ENCODE measurements around the gene TRMU.

TRMU gene

GRCh38 chr22:46338636-46339035 is 3.1 kb downstream of the TRMU start:
- DNase-seq, result no peak

GRCh38 chr22:46339956-46340355 is 4.4 kb downstream of the TRMU start:
- no peak for DNase-seq

- no peak for DNase-seq
Observed at GRCh38 chr22:46340676-46341075, 5.2 kb downstream of the TRMU start.

GRCh38 chr22:46346680-46347405 is 11.3 kb downstream of the TRMU start:
- no peak for DNase-seq

GRCh38 chr22:46347646-46348045 is 12.1 kb downstream of the TRMU start:
- DNase-seq, result no peak

GRCh38 chr22:46348099-46348695 is 12.7 kb downstream of the TRMU start:
- no peak for DNase-seq

GRCh38 chr22:46349238-46349637 is 13.7 kb downstream of the TRMU start:
- DNase-seq, result no peak

- no peak for DNase-seq
Observed at GRCh38 chr22:46349681-46350080, 14.2 kb downstream of the TRMU start.

GRCh38 chr22:46350121-46350520 is 14.6 kb downstream of the TRMU start:
- no peak for DNase-seq

- DNase-seq, result no peak
Observed at GRCh38 chr22:46350646-46351045, 15.1 kb downstream of the TRMU start.

- DNase-seq, result no peak
Observed at GRCh38 chr22:46351131-46351735, 15.7 kb downstream of the TRMU start.

GRCh38 chr22:46351767-46352166 is 16.3 kb downstream of the TRMU start:
- no peak for DNase-seq

- no peak for DNase-seq
Observed at GRCh38 chr22:46352276-46352675, 16.8 kb downstream of the TRMU start.

- no peak for DNase-seq
Observed at GRCh38 chr22:46352691-46353386, 17.3 kb downstream of the TRMU start.

- no peak for DNase-seq
Observed at GRCh38 chr22:46353483-46354105, 18.1 kb downstream of the TRMU start.

GRCh38 chr22:46354176-46354992 is 18.9 kb downstream of the TRMU start:
- DNase-seq, result no peak

- no peak for DNase-seq
Observed at GRCh38 chr22:46354993-46355305, 19.4 kb downstream of the TRMU start.

- DNase-seq, result peak; percentile 57
Observed at GRCh38 chr22:46355369-46355995, 20.0 kb downstream of the TRMU start.

GRCh38 chr22:46355996-46356471 is 20.5 kb downstream of the TRMU start:
- no peak for DNase-seq

GRCh38 chr22:46356496-46357480 is 21.3 kb downstream of the TRMU start:
- no peak for DNase-seq

Data from fibroblast of skin of scalp (primary cell).